Measurements from ENCODE around the gene NRCAM. TPM values are rescaled to one million over a fixed set of nuclear protein-coding genes. Genes with fewer than 3 reads are reported as not detected.

Gene NRCAM
- total and polyA plus RNA-seq, 4 donors, result 0.17 to 3.2 (median 0.64) TPM

- H3K36me3 ChIP-seq (ENCODE audit: control insufficient read depth in 4 of 4, insufficient read depth in 3 of 4, low read depth in 1 of 4, low read length in 3 of 4), result no peaks in the 10 kb centered on the region
- WGBS, result 78% methylated on average over 4 of the region's 4 CpGs
- H3K4me1 ChIP-seq (ENCODE audit: control insufficient read depth in 4 of 4, insufficient read depth in 4 of 4, low read length in 3 of 4), result no peaks in the 10 kb centered on the region
- H3K4me3 ChIP-seq (ENCODE audit: low read depth in 1 of 3, low read length in 3 of 3), result no peak overlapping the region
- no peak for DNase-seq (ENCODE audit: low spot score)
- H3K27ac ChIP-seq (ENCODE audit: low read depth in 1 of 2, low read length in 2 of 2), result no peak overlapping the region
- H3K27me3 ChIP-seq (ENCODE audit: control insufficient read depth in 4 of 4, insufficient read depth in 4 of 4, low read length in 3 of 4), result no peaks in the 10 kb centered on the region
- H3K9me3 ChIP-seq (ENCODE audit: control insufficient read depth in 4 of 4, low read length in 3 of 4), result no peaks in the 10 kb centered on the region
- no peak for TF ChIP-seq SP1 (IDR thresholded peaks at IDR 0.05)
- TF ChIP-seq ZBTB33 (IDR thresholded peaks at IDR 0.05), result no peak
- TF ChIP-seq HNF4A (conservative IDR thresholded peaks at IDR 0.05), result no peak
- TF ChIP-seq RAD21 (IDR thresholded peaks at IDR 0.05), result no peak
- TF ChIP-seq RXRA (IDR thresholded peaks at IDR 0.05), result no peak
- H3K9ac ChIP-seq (ENCODE audit: low read depth in 1 of 2, low read length in 2 of 2), result no peak overlapping the region
Observed at GRCh38 chr7:108324053-108325038, 131.9 kb downstream of the NRCAM start.

- no peak overlapping the region for H3K27ac ChIP-seq (ENCODE audit: low read depth in 1 of 2, low read length in 2 of 2)
- 78% methylated on average over 4 of the region's 4 CpGs for WGBS
- H3K27me3 ChIP-seq (ENCODE audit: control insufficient read depth in 4 of 4, insufficient read depth in 4 of 4, low read length in 3 of 4), result no peaks in the 10 kb centered on the region
- no peak for DNase-seq (ENCODE audit: low spot score)
- H3K4me1 ChIP-seq (ENCODE audit: control insufficient read depth in 4 of 4, insufficient read depth in 4 of 4, low read length in 3 of 4), result no peaks in the 10 kb centered on the region
- TF ChIP-seq REST (IDR thresholded peaks at IDR 0.05), result no peak
- TF ChIP-seq ATF3 (IDR thresholded peaks at IDR 0.05), result no peak
- TF ChIP-seq HNF4A (conservative IDR thresholded peaks at IDR 0.05), result no peak
- no peak for TF ChIP-seq YY1 (IDR thresholded peaks at IDR 0.05)
- no peak for TF ChIP-seq CTCF (IDR thresholded peaks at IDR 0.05; ENCODE audit: low read depth, low read length, missing input control)
- no peak for TF ChIP-seq RXRA (IDR thresholded peaks at IDR 0.05)
- TF ChIP-seq EGR1 (IDR thresholded peaks at IDR 0.05; ENCODE audit: low read depth in 2 of 2), result no peak
- no peak for TF ChIP-seq TAF1 (conservative IDR thresholded peaks at IDR 0.05)
- no peak for TF ChIP-seq RAD21 (IDR thresholded peaks at IDR 0.05)
- TF ChIP-seq FOXA2 (IDR thresholded peaks at IDR 0.05), result no peak
- no peak for TF ChIP-seq HNF4G (IDR thresholded peaks at IDR 0.05)
- TF ChIP-seq ZBTB33 (IDR thresholded peaks at IDR 0.05), result no peak
- H3K36me3 ChIP-seq (ENCODE audit: control insufficient read depth in 4 of 4, insufficient read depth in 3 of 4, low read depth in 1 of 4, low read length in 3 of 4), result no peaks in the 10 kb centered on the region
- H3K9ac ChIP-seq (ENCODE audit: low read depth in 1 of 2, low read length in 2 of 2), result no peak overlapping the region
- no peak overlapping the region for H3K4me3 ChIP-seq (ENCODE audit: low read depth in 1 of 3, low read length in 3 of 3)
- no peaks in the 10 kb centered on the region for H3K9me3 ChIP-seq (ENCODE audit: control insufficient read depth in 4 of 4, low read length in 3 of 4)
Observed at GRCh38 chr7:108322925-108323832, 133.1 kb downstream of the NRCAM start.

Data from liver (tissue), 9 donors.